NCI-H2029 treated with DMSO at 0.1 percent for 48 hours (cell line): ENCODE results near the gene VPS13C.

Experiments
- DNase-seq: peaks from one replicate; lab custom pipeline; 2025; lab: John Stamatoyannopoulos, UW

Gene VPS13C

GRCh38 chr15:61861962-61862361, 198.3 kb downstream of the VPS13C start:
- DNase-seq = no peak

- no peak for DNase-seq
These were observed 202.9 kb downstream of the VPS13C start for GRCh38 chr15:61857169-61857829.

GRCh38 chr15:61856295-61856694, 204.0 kb downstream of the VPS13C start:
- DNase-seq = no peak

- no peak for DNase-seq
These were observed 207.1 kb downstream of the VPS13C start for GRCh38 chr15:61853195-61853594.

- no peak for DNase-seq
These were observed 208.3 kb downstream of the VPS13C start for GRCh38 chr15:61851955-61852354.

GRCh38 chr15:61849447-61849846, 210.8 kb downstream of the VPS13C start:
- no peak for DNase-seq

GRCh38 chr15:61841466-61841865, 218.8 kb downstream of the VPS13C start:
- no peak for DNase-seq

- no peak for DNase-seq
These were observed 220.2 kb downstream of the VPS13C start for GRCh38 chr15:61840090-61840489.

GRCh38 chr15:61839546-61839945, 220.7 kb downstream of the VPS13C start:
- no peak for DNase-seq

GRCh38 chr15:61835496-61836106, 224.6 kb downstream of the VPS13C start:
- peak; percentile 3 for DNase-seq

GRCh38 chr15:61835029-61835428, 225.2 kb downstream of the VPS13C start:
- DNase-seq = no peak

- peak; percentile 8 for DNase-seq
These were observed 226.1 kb downstream of the VPS13C start for GRCh38 chr15:61834076-61834697.

GRCh38 chr15:61832223-61832622, 228.0 kb downstream of the VPS13C start:
- no peak for DNase-seq

- peak; percentile 14 for DNase-seq
These were observed 228.7 kb downstream of the VPS13C start for GRCh38 chr15:61831505-61831921.

GRCh38 chr15:61830536-61831330, 229.5 kb downstream of the VPS13C start:
- DNase-seq = no peak

- DNase-seq = no peak
These were observed 230.7 kb downstream of the VPS13C start for GRCh38 chr15:61829514-61829889.

- DNase-seq = no peak
These were observed 231.3 kb downstream of the VPS13C start for GRCh38 chr15:61828860-61829513.

- DNase-seq = no peak
These were observed 232.2 kb downstream of the VPS13C start for GRCh38 chr15:61828008-61828407.

GRCh38 chr15:61827131-61827530, 233.1 kb downstream of the VPS13C start:
- no peak for DNase-seq

GRCh38 chr15:61824291-61824690, 236.0 kb downstream of the VPS13C start:
- no peak for DNase-seq

GRCh38 chr15:61822511-61822910, 237.7 kb downstream of the VPS13C start:
- no peak for DNase-seq

GRCh38 chr15:61820951-61821350, 239.3 kb downstream of the VPS13C start:
- no peak for DNase-seq
